GM19438 (cell line): ENCODE data around the gene CISD2.
"Not testable (repeated sequence)": the region's sequence is repeated elsewhere in the genome, so short reads cannot be mapped to it uniquely, and the experiment has no call there.

ENCODE experiments used
- ATAC-seq: cut with Tn5 transposase; IDR thresholded peaks from one replicate; pipeline ENCODE4 v1.9.1; 2021; ENCODE audit warnings: low read depth; ENCODE audit not compliant: unreplicated experiment

CISD2 gene

GRCh38 chr4:102847687-102848086 is 21.1 kb upstream of the CISD2 start:
- no peak for ATAC-seq

DNA sequence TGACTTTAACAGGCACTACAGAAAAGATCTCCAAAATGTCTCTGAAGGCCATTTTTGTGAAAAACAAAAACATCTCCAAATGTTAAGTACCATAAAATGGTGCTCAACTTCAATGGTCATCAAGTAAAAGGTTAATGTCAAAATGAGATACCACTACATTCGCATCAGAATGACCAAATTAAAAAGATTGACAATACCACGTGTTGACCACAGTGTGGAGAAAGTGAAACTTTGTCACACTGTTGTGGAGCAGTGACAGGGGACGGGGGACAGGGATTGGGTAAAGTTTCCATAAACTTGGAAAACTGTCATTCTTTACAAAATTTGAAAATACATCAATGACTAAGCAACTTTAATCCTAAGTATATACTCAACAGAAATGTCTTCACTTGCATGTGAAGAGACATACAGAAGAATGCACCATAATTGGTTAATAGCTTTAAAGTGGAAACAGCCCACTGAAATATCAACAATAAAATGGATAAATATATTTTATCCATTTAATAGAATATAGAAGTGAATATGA is 19.1 kb upstream of the CISD2 start:
- ATAC-seq, result no peak

DNA sequence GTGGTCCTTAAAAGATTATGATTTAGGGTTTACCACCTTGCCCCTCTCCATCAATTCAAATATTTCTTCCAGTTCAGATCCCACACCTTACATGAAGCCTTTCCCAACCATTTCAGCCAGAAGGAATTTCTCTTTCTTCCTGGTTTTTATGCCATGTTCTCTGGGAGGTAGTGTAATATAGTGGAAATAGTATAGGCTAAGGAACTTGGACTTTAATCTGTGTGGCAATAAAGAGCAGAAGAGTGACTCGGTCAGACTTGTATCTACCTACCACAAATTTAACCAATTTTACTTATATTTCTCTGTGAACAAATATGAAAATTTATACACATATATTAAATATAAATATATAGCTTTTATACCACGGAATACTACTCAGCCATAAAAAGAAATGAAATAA is 18.4 kb upstream of the CISD2 start:
- ATAC-seq, result no peak

DNA sequence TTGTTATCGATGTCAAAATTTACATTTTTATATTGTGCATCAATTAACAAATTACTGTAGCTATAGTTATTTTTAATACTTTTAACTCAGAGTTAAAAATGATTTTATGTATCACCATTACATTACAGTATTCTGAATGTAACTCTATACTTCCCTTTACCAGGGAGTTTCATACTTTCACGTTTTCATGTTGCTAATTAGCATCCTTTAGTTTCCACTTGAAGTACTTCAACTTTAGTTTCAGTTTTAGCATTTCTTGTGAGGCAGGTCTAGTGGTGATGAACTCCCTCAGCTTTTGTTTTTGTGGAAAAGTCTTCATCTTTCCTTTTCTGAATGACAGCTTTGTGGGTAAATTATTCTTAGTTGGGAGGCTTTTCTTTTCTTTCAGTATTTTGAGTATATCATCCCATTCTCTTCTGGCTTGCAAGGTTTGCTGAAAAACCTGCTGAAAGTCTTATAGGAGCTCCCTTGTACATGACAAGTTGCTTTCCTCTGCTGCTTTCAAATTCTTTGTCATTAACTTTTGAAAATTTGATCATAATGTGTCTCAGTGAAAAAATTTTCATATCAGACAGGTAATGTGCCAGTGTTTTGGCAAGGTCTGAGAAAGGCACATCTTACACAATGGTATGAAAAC is 9.8 kb upstream of the CISD2 start:
- ATAC-seq, result no peak

DNA sequence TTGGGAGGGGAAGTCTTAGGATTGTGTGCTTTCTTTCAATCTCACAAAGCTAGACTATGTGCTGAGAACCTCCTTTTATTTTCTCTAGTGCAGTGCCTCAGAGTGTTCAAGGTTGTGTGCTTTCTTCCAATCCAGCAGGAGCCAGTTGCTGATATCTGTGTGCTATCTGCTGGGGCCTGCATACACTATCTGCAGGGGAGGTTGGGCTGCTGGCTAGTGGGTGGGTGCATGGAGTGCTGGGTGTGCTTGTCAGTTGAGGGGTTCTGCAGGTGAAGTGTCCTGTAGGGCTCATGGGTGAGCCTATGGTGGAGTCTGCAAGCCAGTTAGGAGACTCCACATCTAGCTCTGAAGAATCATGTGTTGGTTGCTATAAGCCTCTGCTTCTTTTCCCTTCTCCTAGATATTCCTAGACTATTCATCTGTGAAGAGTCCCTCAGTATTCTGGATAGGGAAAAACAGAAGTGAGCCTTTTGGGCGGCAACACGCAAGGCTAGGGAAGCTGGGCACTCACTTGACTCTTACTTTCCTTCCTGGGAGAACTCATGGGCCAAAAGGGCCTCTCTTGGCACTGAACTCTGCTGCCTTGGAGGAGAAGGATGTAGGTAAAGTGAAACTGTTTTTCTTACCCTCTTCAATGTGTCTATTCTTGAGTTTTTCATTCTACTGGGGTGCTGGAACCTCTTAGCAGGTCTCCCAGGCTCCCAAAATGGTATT is 8.0 kb upstream of the CISD2 start:
- ATAC-seq, result no peak

DNA sequence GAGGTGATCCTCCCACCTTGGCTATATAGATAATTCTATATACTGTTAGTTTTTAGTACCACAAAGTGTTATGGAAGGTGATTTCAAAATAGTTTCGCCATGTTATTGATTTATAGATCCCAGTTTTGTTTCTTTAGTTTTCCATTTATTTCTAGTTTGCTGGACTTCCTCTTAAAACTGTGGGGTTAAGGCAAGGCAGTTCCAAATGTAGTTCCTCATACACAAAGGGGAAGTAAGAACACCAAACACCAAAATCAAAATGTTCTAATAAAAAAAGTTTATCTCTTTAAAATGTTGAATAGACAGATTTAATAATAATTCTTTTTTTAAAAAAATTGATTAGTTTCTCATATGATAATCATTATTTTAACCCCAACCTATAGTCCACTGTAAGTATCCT is 6.8 kb upstream of the CISD2 start:
- ATAC-seq, result no peak

DNA sequence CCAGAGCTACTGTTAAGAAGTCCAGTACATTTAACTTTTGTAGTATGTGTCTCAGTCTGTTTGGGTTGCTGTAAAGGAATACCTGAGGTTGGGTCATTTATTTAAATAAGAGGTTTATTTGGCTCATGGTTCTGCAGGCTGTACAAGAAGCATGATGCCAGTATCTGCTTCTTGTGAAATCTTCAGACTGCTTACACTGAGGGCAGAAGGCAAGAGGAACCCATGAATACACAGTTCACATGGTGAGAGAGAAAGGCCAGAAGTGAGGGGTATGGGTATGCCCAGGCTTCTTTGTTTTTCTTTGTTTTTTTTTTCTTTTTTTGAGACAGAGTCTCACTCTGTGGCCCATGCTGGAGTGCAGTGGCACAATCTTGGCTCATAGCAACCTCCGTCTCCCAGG is 6.0 kb upstream of the CISD2 start:
- no peak for ATAC-seq

DNA sequence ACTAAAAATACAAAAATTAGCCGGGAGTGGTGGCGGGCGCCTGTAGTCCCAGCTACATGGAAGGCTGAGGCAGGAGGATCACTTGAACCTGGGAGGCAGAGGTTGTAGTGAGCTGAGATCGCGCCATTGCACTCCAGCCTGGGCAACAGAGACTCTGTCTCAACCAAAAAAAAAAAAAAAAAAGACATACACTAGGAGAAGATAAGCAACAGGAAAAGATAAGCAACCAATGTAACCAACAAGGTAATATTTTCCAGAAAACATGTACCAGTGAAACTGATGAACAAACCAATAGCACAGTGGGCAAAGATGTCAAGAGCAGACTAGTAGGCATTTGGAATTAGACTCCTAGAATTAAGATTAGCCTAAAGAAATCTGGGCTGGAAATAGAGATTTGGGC is 3.5 kb upstream of the CISD2 start:
- ATAC-seq, result not testable (repeated sequence)

DNA sequence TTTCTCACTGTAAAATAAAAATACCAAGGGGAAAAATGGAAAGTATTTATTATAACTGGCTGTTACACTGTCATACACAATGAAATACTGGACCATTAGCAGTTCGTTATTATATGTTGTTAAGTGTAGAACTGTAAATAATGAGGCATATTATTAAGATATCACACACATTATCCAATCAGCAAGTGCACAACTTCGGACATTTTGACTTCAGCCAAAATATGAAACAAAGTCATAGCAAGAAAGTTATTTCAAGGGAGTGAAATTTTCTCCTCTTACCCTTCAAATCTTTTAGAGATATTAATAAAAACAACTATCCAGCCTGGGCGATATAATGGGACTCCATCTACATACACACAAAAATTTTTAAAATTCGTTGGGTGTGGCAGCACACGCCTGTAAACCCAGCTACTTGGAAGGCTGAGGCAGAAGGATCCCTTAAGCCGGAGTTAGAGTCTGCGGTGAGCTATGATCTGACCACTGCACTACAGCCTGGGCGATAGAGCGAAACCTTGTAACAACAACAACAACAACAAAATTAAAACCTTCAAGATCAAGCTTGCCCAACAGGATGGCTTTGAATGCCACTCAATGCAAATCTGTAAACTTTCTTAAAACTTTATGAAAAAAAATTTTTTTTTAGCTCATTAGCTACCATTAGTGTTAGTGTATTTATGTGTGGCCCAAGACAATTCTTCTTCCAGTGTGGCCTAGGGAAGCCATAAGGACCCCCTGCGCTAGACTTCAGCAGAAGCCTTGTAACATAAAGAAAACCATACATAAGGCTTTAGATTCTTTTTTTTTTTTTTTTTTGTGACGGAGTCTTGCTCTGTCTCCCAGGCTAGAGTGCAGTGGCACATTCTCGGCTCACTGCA is 1.3 kb upstream of the CISD2 start:
- ATAC-seq, result no peak

- ATAC-seq, result peak; percentile 46
Measured at GRCh38 chr4:102868153-102868780, 525 bp upstream of the CISD2 start.

DNA sequence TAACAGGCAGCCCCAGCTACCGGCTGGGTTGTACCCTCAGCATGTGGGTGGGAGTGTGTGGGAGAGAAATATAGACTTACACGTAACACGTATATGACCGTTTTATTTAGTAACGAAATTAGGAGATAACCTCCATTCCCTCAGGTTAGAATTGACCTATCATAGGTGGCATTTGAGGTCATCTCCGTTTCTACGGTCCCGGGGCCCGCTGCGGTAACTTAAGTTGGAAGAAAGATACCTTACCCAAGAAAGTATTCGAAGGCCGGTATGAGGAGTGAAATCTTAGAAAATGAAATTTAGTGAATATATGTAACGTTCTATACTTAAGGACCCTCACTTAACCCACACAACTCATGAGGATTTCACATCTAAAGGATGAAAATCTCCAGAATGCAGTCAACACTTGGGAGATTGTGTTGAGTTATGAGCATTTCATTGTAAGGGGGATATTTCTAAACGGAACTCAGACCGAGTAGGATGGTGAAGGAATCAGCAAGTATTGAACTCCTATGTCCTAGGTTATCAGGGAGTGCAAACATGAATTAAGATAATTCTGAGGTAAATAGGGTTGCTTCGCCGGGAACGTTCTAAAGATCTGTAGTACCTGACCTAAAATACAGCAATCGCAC is 891 bp downstream of the CISD2 start:
- peak; percentile 34 for ATAC-seq

DNA sequence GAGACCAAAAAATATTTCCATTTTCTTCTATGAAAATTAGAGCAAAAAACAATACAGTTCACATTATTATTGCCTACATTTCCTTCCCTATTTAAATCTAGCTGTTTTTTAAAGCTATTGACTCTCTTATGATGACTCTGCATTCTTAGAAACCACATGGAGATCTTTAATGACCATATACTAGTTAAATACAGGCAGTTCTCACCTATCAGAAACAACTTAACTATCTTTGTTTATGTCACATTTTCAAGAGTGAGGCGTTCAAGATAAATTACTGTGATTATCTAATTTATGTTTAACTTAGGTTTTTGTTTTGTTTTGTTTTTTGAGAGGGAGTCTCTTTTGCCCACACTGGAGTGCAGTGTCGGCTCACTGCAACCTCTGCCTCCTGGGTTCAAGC is 3.0 kb downstream of the CISD2 start:
- no peak for ATAC-seq

GRCh38 chr4:102877477-102878106 is 8.8 kb downstream of the CISD2 start:
- ATAC-seq, result not testable (repeated sequence)

DNA sequence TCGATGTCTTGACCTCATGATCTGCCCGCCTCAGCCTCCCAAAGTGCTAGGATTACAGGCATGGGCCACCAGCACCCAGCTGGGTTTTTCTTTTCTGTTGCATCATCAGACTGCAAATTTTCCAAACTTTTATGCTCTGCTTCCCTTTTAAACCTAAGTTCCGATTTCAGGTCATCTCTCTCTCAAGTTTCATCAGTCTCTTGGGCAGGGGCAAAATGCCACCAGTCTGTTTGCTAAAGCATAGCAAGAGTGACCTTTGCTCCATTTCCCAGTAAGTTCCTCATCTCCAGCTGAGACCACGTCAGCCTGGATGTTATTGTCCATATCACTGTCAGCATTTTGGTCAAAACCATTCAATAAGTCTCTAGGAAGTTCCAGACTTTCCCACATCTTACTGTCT is 9.6 kb downstream of the CISD2 start:
- ATAC-seq, result not testable (repeated sequence)

GRCh38 chr4:102878901-102879300 is 10.1 kb downstream of the CISD2 start:
- ATAC-seq, result no peak

- ATAC-seq, result no peak
Measured at GRCh38 chr4:102881343-102881742, 12.6 kb downstream of the CISD2 start.

DNA sequence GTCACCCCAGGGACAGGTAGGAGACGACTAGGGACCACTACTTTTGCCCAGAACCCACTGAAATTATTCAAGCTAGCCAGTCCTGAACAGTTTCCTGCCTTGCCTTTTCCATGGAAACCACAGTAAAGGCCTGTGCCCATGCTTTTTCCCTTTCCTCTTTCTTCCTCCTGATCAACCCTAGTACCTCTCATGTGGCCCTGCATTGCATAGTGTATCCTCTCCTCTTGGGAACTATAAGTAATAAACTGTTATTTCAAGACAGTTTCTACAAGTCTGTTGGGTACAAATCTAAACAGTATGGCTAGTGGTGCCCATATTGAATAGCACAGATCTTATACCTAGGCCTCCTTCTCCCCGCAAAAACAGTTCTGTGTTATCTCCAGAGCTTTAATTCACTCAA is 14.5 kb downstream of the CISD2 start:
- ATAC-seq, result no peak

DNA sequence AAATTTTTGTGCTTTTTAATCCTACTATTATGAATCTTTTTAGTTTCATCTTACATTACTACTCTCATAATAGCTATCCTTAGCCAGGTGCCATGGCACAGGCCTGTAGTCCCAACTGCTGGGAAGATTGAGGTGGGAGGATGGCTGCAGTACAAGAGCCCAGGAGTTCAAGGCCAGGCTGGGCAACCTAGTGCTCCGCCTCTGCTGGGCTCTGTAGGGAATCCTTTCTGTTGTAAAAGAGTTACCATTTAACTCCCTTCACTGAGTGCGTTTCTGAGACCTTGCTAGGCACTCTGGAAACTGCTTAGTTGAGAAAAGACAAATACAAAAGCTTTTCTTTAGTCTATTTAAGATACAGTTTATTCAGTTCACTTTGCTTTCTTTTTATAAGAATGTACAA is 19.8 kb downstream of the CISD2 start:
- ATAC-seq, result not testable (repeated sequence)

- not testable (repeated sequence) for ATAC-seq
Measured at GRCh38 chr4:102889866-102890265, 21.1 kb downstream of the CISD2 start.

DNA sequence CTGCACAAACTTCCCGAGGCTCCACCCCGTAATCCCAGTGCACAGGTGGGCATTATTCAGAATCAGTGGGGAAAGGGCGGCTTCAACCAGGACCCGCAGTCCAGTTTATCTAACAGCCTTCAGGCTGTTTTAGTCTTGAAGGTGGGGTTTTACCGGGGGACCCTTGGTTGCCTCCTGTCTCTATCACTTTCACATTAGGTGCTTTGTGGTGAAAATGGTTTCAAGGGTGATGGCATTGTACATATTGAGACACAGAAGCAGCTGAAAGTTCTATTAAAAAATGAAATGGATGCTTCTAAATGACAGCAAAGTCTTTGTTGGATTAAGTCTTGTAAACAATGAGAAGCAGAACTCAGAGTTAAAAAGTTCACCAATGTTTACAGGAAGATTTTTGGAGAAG is 27.8 kb downstream of the CISD2 start:
- ATAC-seq, result not testable (repeated sequence)
